ENCODE measurements around the gene ZNF341. TPM values are rescaled to one million over a fixed set of nuclear protein-coding genes. Genes with fewer than 3 reads are reported as not detected.

ZNF341 gene
- total and polyA plus RNA-seq, 9 of the 15 experiments (the other 6 are each of a cell fraction or from before 2014, with no cell fraction given), result 0.08 to 2.6 (median 1.0) TPM

DNA sequence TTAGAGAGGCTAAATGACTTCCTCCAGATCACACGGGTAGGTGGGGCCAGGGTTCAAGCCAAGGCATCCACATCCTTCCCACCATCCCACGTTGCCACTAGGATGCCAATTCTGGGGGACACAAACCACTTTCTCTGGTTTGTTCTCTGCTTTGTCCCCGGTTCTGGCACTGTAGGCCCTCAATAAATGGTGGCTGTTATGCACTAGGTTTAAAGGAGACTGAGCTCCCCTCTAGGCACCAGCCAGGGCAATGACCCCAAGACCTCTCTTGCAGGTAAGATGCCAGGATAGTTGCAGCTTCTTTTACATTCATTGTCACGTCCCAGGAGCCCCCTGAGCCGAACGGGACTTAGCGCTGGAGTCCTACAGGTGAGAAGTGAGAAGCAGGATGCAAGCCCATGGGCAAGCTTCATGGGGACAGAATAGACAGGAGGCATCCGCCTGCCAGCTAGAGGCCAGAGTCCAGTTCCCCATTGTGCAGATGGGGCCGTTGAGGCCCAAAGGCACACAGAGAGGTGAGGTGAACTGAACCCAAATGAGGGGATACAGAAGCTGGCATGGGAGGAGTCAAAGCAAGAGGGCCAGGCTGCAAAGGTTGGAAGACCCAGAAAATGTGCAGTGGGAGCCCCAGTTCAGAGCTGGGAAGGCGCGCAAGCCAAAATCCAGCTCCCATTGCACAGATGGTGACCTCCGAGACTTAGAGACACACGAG, 12.4 kb upstream of the ZNF341 start (continued):
- TF ChIP-seq, protein P1, sequence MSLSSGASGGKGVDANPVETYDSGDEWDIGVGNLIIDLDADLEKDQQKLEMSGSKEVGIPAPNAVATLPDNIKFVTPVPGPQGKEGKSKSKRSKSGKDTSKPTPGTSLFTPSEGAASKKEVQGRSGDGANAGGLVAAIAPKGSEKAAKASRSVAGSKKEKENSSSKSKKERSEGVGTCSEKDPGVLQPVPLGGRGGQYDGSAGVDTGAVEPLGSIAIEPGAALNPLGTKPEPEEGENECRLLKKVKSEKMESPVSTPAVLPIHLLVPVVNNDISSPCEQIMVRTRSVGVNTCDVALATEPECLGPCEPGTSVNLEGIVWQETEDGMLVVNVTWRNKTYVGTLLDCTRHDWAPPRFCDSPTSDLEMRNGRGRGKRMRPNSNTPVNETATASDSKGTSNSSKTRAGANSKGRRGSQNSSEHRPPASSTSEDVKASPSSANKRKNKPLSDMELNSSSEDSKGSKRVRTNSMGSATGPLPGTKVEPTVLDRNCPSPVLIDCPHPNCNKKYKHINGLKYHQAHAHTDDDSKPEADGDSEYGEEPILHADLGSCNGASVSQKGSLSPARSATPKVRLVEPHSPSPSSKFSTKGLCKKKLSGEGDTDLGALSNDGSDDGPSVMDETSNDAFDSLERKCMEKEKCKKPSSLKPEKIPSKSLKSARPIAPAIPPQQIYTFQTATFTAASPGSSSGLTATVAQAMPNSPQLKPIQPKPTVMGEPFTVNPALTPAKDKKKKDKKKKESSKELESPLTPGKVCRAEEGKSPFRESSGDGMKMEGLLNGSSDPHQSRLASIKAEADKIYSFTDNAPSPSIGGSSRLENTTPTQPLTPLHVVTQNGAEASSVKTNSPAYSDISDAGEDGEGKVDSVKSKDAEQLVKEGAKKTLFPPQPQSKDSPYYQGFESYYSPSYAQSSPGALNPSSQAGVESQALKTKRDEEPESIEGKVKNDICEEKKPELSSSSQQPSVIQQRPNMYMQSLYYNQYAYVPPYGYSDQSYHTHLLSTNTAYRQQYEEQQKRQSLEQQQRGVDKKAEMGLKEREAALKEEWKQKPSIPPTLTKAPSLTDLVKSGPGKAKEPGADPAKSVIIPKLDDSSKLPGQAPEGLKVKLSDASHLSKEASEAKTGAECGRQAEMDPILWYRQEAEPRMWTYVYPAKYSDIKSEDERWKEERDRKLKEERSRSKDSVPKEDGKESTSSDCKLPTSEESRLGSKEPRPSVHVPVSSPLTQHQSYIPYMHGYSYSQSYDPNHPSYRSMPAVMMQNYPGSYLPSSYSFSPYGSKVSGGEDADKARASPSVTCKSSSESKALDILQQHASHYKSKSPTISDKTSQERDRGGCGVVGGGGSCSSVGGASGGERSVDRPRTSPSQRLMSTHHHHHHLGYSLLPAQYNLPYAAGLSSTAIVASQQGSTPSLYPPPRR (CRISPR knock-in tag; IDR thresholded peaks at IDR 0.05; ENCODE audit: borderline replicate concordance), result 0 out of 2 replicates have a peak, but pooled peaks have one; percentile 38
- TF ChIP-seq HNRNPUL1 (IDR thresholded peaks at IDR 0.05; ENCODE audit: low read length), result no peak
- TF ChIP-seq, protein P2, sequence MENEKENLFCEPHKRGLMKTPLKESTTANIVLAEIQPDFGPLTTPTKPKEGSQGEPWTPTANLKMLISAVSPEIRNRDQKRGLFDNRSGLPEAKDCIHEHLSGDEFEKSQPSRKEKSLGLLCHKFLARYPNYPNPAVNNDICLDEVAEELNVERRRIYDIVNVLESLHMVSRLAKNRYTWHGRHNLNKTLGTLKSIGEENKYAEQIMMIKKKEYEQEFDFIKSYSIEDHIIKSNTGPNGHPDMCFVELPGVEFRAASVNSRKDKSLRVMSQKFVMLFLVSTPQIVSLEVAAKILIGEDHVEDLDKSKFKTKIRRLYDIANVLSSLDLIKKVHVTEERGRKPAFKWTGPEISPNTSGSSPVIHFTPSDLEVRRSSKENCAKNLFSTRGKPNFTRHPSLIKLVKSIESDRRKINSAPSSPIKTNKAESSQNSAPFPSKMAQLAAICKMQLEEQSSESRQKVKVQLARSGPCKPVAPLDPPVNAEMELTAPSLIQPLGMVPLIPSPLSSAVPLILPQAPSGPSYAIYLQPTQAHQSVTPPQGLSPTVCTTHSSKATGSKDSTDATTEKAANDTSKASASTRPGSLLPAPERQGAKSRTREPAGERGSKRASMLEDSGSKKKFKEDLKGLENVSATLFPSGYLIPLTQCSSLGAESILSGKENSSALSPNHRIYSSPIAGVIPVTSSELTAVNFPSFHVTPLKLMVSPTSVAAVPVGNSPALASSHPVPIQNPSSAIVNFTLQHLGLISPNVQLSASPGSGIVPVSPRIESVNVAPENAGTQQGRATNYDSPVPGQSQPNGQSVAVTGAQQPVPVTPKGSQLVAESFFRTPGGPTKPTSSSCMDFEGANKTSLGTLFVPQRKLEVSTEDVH (IDR thresholded peaks at IDR 0.05; ENCODE audit: low read depth, partially characterized antibody), result no peak
- TF ChIP-seq ZNF584 (CRISPR knock-in tag; IDR thresholded peaks at IDR 0.05; ENCODE audit: low read depth), result no peak
- TF ChIP-seq SAFB (IDR thresholded peaks at IDR 0.05; ENCODE audit: borderline replicate concordance, low read depth, low read length), result no peak
- TF ChIP-seq ILK (tag; IDR thresholded peaks at IDR 0.05; ENCODE audit: borderline replicate concordance, low read depth), result no peak
- TF ChIP-seq SMARCA5 (IDR thresholded peaks at IDR 0.05), result 0 out of 2 replicates have a peak, but pooled peaks have one; percentile 45
- TF ChIP-seq TBP (optimal IDR thresholded peaks at IDR 0.05; ENCODE audit: low read depth, low read length), result peak; percentile 76
- no peak for TF ChIP-seq XRCC5 (IDR thresholded peaks at IDR 0.05; ENCODE audit: low read depth, low read length)
- TF ChIP-seq FOXP1 (CRISPR knock-in tag; IDR thresholded peaks at IDR 0.05), result peak; percentile 13
- TF ChIP-seq SRSF3 (IDR thresholded peaks at IDR 0.05; ENCODE audit: insufficient read depth, low read length), result no peak
- TF ChIP-seq RAD21 (CRISPR knock-in tag; conservative IDR thresholded peaks at IDR 0.05 in 1 of 2, IDR thresholded peaks at IDR 0.05 in 1 of 2), result no peak

All from K562 (cell line).